ENCODE data around the gene TIFAB.

The TIFAB gene

GRCh38 chr5:135457424-135458071, 5.4 kb upstream of the TIFAB start:
- no peak for DNase-seq (ENCODE audit: low read depth)

- peak; percentile 43 for DNase-seq (ENCODE audit: low read depth)
Measured at GRCh38 chr5:135456238-135457099, 4.3 kb upstream of the TIFAB start.

GRCh38 chr5:135455876-135456237, 3.7 kb upstream of the TIFAB start:
- no peak for DNase-seq (ENCODE audit: low read depth)

- DNase-seq (ENCODE audit: low read depth) = no peak
Measured at GRCh38 chr5:135454946-135455345, 2.8 kb upstream of the TIFAB start.

GRCh38 chr5:135453613-135454012, 1.5 kb upstream of the TIFAB start:
- DNase-seq (ENCODE audit: low read depth) = no peak

- no peak for DNase-seq (ENCODE audit: low read depth)
Measured at GRCh38 chr5:135451581-135452320, 400 bp downstream of the TIFAB start.

- no peak for DNase-seq (ENCODE audit: low read depth)
Measured at GRCh38 chr5:135450952-135451351, 1.2 kb downstream of the TIFAB start.

- no peak for DNase-seq (ENCODE audit: low read depth)
Measured at GRCh38 chr5:135450336-135450735, 1.8 kb downstream of the TIFAB start.

- DNase-seq (ENCODE audit: low read depth) = no peak
Measured at GRCh38 chr5:135449644-135450043, 2.5 kb downstream of the TIFAB start.

GRCh38 chr5:135448791-135449507, 3.2 kb downstream of the TIFAB start:
- DNase-seq (ENCODE audit: low read depth) = no peak

- DNase-seq (ENCODE audit: low read depth) = no peak
Measured at GRCh38 chr5:135448071-135448739, 3.9 kb downstream of the TIFAB start.

- no peak for DNase-seq (ENCODE audit: low read depth)
Measured at GRCh38 chr5:135447298-135447929, 4.7 kb downstream of the TIFAB start, which contains the start of gene DCANP1. TSS of gene DCANP1 (minus strand) at chr5:135447348. CDS start at chr5:135447108, 240 bp downstream.

- DNase-seq (ENCODE audit: low read depth) = no peak
Measured at GRCh38 chr5:135446615-135447014, 5.5 kb downstream of the TIFAB start.

- no peak for DNase-seq (ENCODE audit: low read depth)
Measured at GRCh38 chr5:135446206-135446605, 5.9 kb downstream of the TIFAB start.

- DNase-seq (ENCODE audit: low read depth) = no peak
Measured at GRCh38 chr5:135445306-135445985, 6.7 kb downstream of the TIFAB start.

- no peak for DNase-seq (ENCODE audit: low read depth)
Measured at GRCh38 chr5:135444881-135445280, 7.3 kb downstream of the TIFAB start.

- no peak for DNase-seq (ENCODE audit: low read depth)
Measured at GRCh38 chr5:135444360-135444759, 7.8 kb downstream of the TIFAB start.

- DNase-seq (ENCODE audit: low read depth) = no peak
Measured at GRCh38 chr5:135443161-135443960, 8.8 kb downstream of the TIFAB start.

GRCh38 chr5:135442431-135443160, 9.6 kb downstream of the TIFAB start:
- DNase-seq (ENCODE audit: low read depth) = no peak
